ENCODE measurements around the gene PSG7. TPM values are rescaled to one million over a fixed set of nuclear protein-coding genes. Genes with fewer than 3 reads are reported as not detected.
"Not testable (repeated sequence)": the region's sequence is repeated elsewhere in the genome, so short reads cannot be mapped to it uniquely, and the experiment has no call there.

The PSG7 gene
- total and polyA plus RNA-seq, 2 donors (not counting 1 experiment from before 2014, with no cell fraction given): not detected

GRCh38 chr19:42942187-42942789, 5.3 kb upstream of the PSG7 start:
- ChIA-PET POLR2A (no interaction called here), CTCF (no interaction called here)
- Histone ChIP-seq H3K4me1 (ENCODE audit: control insufficient read depth in 2 of 2, insufficient read depth in 2 of 2, low read length in 2 of 2) (no peaks in the 10 kb centered on the region), H3K27me3 (replicated peaks in 1 of 4; ENCODE audit: control extremely low read depth in 1 of 4, control insufficient read depth in 3 of 4, insufficient read depth in 4 of 4, low read length in 3 of 4) (no peaks in the 10 kb centered on the region), H3K4me2 (replicated peaks; ENCODE audit: low read depth, low read length, poor library complexity, severe bottlenecking) (no peak overlapping the region), H3K36me3 (replicated peaks in 1 of 2; ENCODE audit: control extremely low read depth in 1 of 2, control insufficient read depth in 1 of 2, extremely low read depth in 1 of 2, insufficient read depth in 2 of 2, low read length in 1 of 2) (no peaks in the 10 kb centered on the region), H2AFZ (ENCODE audit: insufficient read depth, low read depth, low read length, poor library complexity, severe bottlenecking) (no peak overlapping the region), H4K20me1 (ENCODE audit: control insufficient read depth, insufficient read depth, low read length, poor library complexity, severe bottlenecking) (no peaks in the 10 kb centered on the region), H3K79me2 (ENCODE audit: control insufficient read depth, insufficient read depth, low read length) (no peaks in the 10 kb centered on the region), H3K9ac (ENCODE audit: low read length) (no peak overlapping the region), H3K9me3 (ENCODE audit: control extremely low read depth in 1 of 3, control insufficient read depth in 2 of 3, insufficient read depth in 1 of 3, low read length in 2 of 3) (no peaks in the 10 kb centered on the region), H3K27ac (ENCODE audit: low read length in 2 of 2) (no peak overlapping the region), H3K4me3 (ENCODE audit: control extremely low read depth in 1 of 5, extremely low read depth in 1 of 5, insufficient read depth in 1 of 5, low read depth in 2 of 5, low read length in 4 of 5) (no peak overlapping the region)
- H3K27ac Mint-ChIP-seq: no peak overlapping the region
- H3K27me3 Mint-ChIP-seq: peaks cover 18% of the 10 kb centered on the region
- no peaks in the 10 kb centered on the region for H3K9me3 Mint-ChIP-seq (ENCODE audit: insufficient read depth)
- H3K4me3 Mint-ChIP-seq: no peak overlapping the region
- intact Hi-C loops (cut with micrococcal nuclease): no loop called here
- H3K4me1 Mint-ChIP-seq: no peaks in the 10 kb centered on the region
- WGBS (ENCODE audit: insufficient coverage): 39% methylated on average over 6 of the region's 13 CpGs
- TF ChIP-seq CTCF (IDR thresholded peaks at IDR 0.05) (no peak), EZH2 (IDR thresholded peaks at IDR 0.05; ENCODE audit: borderline replicate concordance, insufficient read depth, low read depth, low read length, poor library complexity, severe bottlenecking) (no peak)
- ATAC-seq (ENCODE audit: low read depth) (no peak), DNase-seq (no peak)

- CTCF ChIA-PET; H3K9me3 Mint-ChIP-seq (ENCODE audit: insufficient read depth); H3K27ac ChIP-seq (ENCODE audit: low read length in 2 of 2); H3K4me3 ChIP-seq (ENCODE audit: control extremely low read depth in 1 of 5, extremely low read depth in 1 of 5, insufficient read depth in 1 of 5, low read depth in 2 of 5, low read length in 4 of 5); H3K4me3 Mint-ChIP-seq; ATAC-seq (ENCODE audit: low read depth); H3K27me3 Mint-ChIP-seq; DNase-seq; intact Hi-C loops (cut with micrococcal nuclease); H3K4me2 ChIP-seq (replicated peaks; ENCODE audit: low read depth, low read length, poor library complexity, severe bottlenecking); H3K27me3 ChIP-seq (replicated peaks in 1 of 4; ENCODE audit: control extremely low read depth in 1 of 4, control insufficient read depth in 3 of 4, insufficient read depth in 4 of 4, low read length in 3 of 4); H4K20me1 ChIP-seq (ENCODE audit: control insufficient read depth, insufficient read depth, low read length, poor library complexity, severe bottlenecking); H3K4me1 ChIP-seq (ENCODE audit: control insufficient read depth in 2 of 2, insufficient read depth in 2 of 2, low read length in 2 of 2); POLR2A ChIA-PET; H3K36me3 ChIP-seq (replicated peaks in 1 of 2; ENCODE audit: control extremely low read depth in 1 of 2, control insufficient read depth in 1 of 2, extremely low read depth in 1 of 2, insufficient read depth in 2 of 2, low read length in 1 of 2); H3K79me2 ChIP-seq (ENCODE audit: control insufficient read depth, insufficient read depth, low read length); H3K9ac ChIP-seq (ENCODE audit: low read length); H3K4me1 Mint-ChIP-seq; H3K27ac Mint-ChIP-seq; H3K9me3 ChIP-seq (ENCODE audit: control extremely low read depth in 1 of 3, control insufficient read depth in 2 of 3, insufficient read depth in 1 of 3, low read length in 2 of 3); H2AFZ ChIP-seq (ENCODE audit: insufficient read depth, low read depth, low read length, poor library complexity, severe bottlenecking): not testable (repeated sequence)
Observed at GRCh38 chr19:42934726-42935125, 2.3 kb downstream of the PSG7 start.

- H3K27me3 Mint-ChIP-seq; H3K9me3 Mint-ChIP-seq (ENCODE audit: insufficient read depth); H3K36me3 ChIP-seq (replicated peaks in 1 of 2; ENCODE audit: control extremely low read depth in 1 of 2, control insufficient read depth in 1 of 2, extremely low read depth in 1 of 2, insufficient read depth in 2 of 2, low read length in 1 of 2); H3K9me3 ChIP-seq (ENCODE audit: control extremely low read depth in 1 of 3, control insufficient read depth in 2 of 3, insufficient read depth in 1 of 3, low read length in 2 of 3); DNase-seq; H3K79me2 ChIP-seq (ENCODE audit: control insufficient read depth, insufficient read depth, low read length); CTCF ChIA-PET; intact Hi-C loops (cut with micrococcal nuclease); H2AFZ ChIP-seq (ENCODE audit: insufficient read depth, low read depth, low read length, poor library complexity, severe bottlenecking); H3K4me3 Mint-ChIP-seq; H4K20me1 ChIP-seq (ENCODE audit: control insufficient read depth, insufficient read depth, low read length, poor library complexity, severe bottlenecking); POLR2A ChIA-PET; H3K4me3 ChIP-seq (ENCODE audit: control extremely low read depth in 1 of 5, extremely low read depth in 1 of 5, insufficient read depth in 1 of 5, low read depth in 2 of 5, low read length in 4 of 5); H3K9ac ChIP-seq (ENCODE audit: low read length); H3K4me1 ChIP-seq (ENCODE audit: control insufficient read depth in 2 of 2, insufficient read depth in 2 of 2, low read length in 2 of 2); H3K27ac Mint-ChIP-seq; H3K27me3 ChIP-seq (replicated peaks in 1 of 4; ENCODE audit: control extremely low read depth in 1 of 4, control insufficient read depth in 3 of 4, insufficient read depth in 4 of 4, low read length in 3 of 4); H3K4me2 ChIP-seq (replicated peaks; ENCODE audit: low read depth, low read length, poor library complexity, severe bottlenecking); H3K27ac ChIP-seq (ENCODE audit: low read length in 2 of 2); H3K4me1 Mint-ChIP-seq; ATAC-seq (ENCODE audit: low read depth): not testable (repeated sequence)
Observed at GRCh38 chr19:42934183-42934582, 2.8 kb downstream of the PSG7 start.
